Chondrocyte (in vitro differentiated cells): ENCODE measurements around the gene VPS41. TPM values are rescaled to one million over a fixed set of nuclear protein-coding genes. Genes with fewer than 3 reads are reported as not detected.

Experiments used
- DNase-seq: peaks from one replicate; pipeline ENCODE4 v3.0.0; 2021; ENCODE audit warnings: mixed read lengths, low spot score
- H3K27ac Mint-ChIP-seq: one replicate; pipeline ENCODE4 v1.8.0; 2021; ENCODE audit warnings: mild to moderate bottlenecking, moderate library complexity, mixed read lengths; ENCODE audit not compliant: unreplicated experiment
- H3K27me3 Mint-ChIP-seq: 2 replicates; pipeline ENCODE4 v1.8.0; 2021; ENCODE audit warnings: low read depth, mixed read lengths
- H3K36me3 Mint-ChIP-seq: 2 replicates; pipeline ENCODE4 v1.8.0; 2021; ENCODE audit warnings: low read depth, mixed read lengths
- H3K4me1 Mint-ChIP-seq: 2 replicates; pipeline ENCODE4 v1.8.0; 2021; ENCODE audit warnings: low read depth, mild to moderate bottlenecking, mixed read lengths
- H3K4me3 Mint-ChIP-seq: one replicate; pipeline ENCODE4 v1.8.0; 2021; ENCODE audit warnings: mild to moderate bottlenecking, moderate library complexity, mixed read lengths; ENCODE audit not compliant: unreplicated experiment
- H3K9me3 Mint-ChIP-seq: 2 replicates; pipeline ENCODE4 v1.8.0; 2021; ENCODE audit warnings: low read depth, mixed read lengths
- CTCF ChIP-seq: fragments of 200-600 bp; sonication (generic); IDR thresholded peaks from 2 replicates; pipeline ENCODE4 v1.5.0; 2021; ENCODE audit warnings: antibody characterized with exemption, mild to moderate bottlenecking, moderate library complexity
- total RNA-seq: library from RNA; stranded (reverse); gene quantifications from 3 replicates; pipeline ENCODE4 v1.2.1, GENCODE V29; 2021

The VPS41 gene
- total RNA-seq, 1 donor from 2014 or later, result 83.9 TPM

- Mint-ChIP-seq H3K27me3 (no peaks in the 10 kb centered on the region), H3K4me3 (no peak overlapping the region), H3K27ac (no peak overlapping the region), H3K4me1 (peaks cover 5% of the 10 kb centered on the region), H3K9me3 (peaks cover 2% of the 10 kb centered on the region), H3K36me3 (peaks cover 24% of the 10 kb centered on the region)
- DNase-seq, result no peak
- TF ChIP-seq CTCF, result no peak
Observed at GRCh38 chr7:38893061-38893460, 15.9 kb downstream of the VPS41 start.

- Mint-ChIP-seq H3K27me3 (no peaks in the 10 kb centered on the region), H3K36me3 (peaks cover 18% of the 10 kb centered on the region), H3K4me1 (peaks cover 5% of the 10 kb centered on the region), H3K9me3 (peaks cover 10% of the 10 kb centered on the region), H3K27ac (no peak overlapping the region), H3K4me3 (no peak overlapping the region)
- DNase-seq, result no peak
- no peak for TF ChIP-seq CTCF
Observed at GRCh38 chr7:38890597-38890996, 18.4 kb downstream of the VPS41 start.

GRCh38 chr7:38889872-38890432, 19.0 kb downstream of the VPS41 start:
- peaks cover 10% of the 10 kb centered on the region for H3K9me3 Mint-ChIP-seq
- no peak overlapping the region for H3K27ac Mint-ChIP-seq
- H3K27me3 Mint-ChIP-seq, result no peaks in the 10 kb centered on the region
- DNase-seq, result no peak
- peak; percentile 70 for TF ChIP-seq CTCF
- H3K4me1 Mint-ChIP-seq, result peaks cover 5% of the 10 kb centered on the region
- H3K4me3 Mint-ChIP-seq, result no peak overlapping the region
- H3K36me3 Mint-ChIP-seq, result peaks cover 16% of the 10 kb centered on the region

- no peak overlapping the region for H3K27ac Mint-ChIP-seq
- no peak overlapping the region for H3K4me3 Mint-ChIP-seq
- H3K4me1 Mint-ChIP-seq, result peaks cover 5% of the 10 kb centered on the region
- no peak for TF ChIP-seq CTCF
- peaks cover 10% of the 10 kb centered on the region for H3K9me3 Mint-ChIP-seq
- H3K27me3 Mint-ChIP-seq, result no peaks in the 10 kb centered on the region
- peaks cover 13% of the 10 kb centered on the region for H3K36me3 Mint-ChIP-seq
- no peak for DNase-seq
Observed at GRCh38 chr7:38889079-38889478, 19.9 kb downstream of the VPS41 start.

GRCh38 chr7:38886265-38886664, 22.7 kb downstream of the VPS41 start:
- Mint-ChIP-seq H3K4me3 (no peak overlapping the region), H3K27me3 (no peaks in the 10 kb centered on the region), H3K9me3 (peaks cover 10% of the 10 kb centered on the region), H3K36me3 (peaks cover 16% of the 10 kb centered on the region), H3K27ac (no peak overlapping the region), H3K4me1 (peaks cover under 1% of the 10 kb centered on the region)
- DNase-seq, result no peak
- TF ChIP-seq CTCF, result no peak
